Retinal pigment epithelial cell (primary cell): ENCODE data around the gene GPAT2.
"Not testable (repeated sequence)": the region's sequence is repeated elsewhere in the genome, so short reads cannot be mapped to it uniquely, and the experiment has no call there.

ENCODE experiments used
- DNase-seq: peaks from one replicate; pipeline ENCODE4 v3.0.0-alpha.2; 2010; ENCODE audit warnings: low read depth
- H3K4me3 ChIP-seq: 2 replicates; pipeline ENCODE4 v1.5.1; 2011; ENCODE audit warnings: mild to moderate bottlenecking, low read length, control low read depth, moderate library complexity
- TF ChIP-seq, protein P1 (sequence below): conservative IDR thresholded peaks from 2 replicates; pipeline ENCODE4 v1.5.1; 2011; ENCODE audit warnings: low read depth, low read length, control low read depth, inconsistent platforms

Gene GPAT2

DNA sequence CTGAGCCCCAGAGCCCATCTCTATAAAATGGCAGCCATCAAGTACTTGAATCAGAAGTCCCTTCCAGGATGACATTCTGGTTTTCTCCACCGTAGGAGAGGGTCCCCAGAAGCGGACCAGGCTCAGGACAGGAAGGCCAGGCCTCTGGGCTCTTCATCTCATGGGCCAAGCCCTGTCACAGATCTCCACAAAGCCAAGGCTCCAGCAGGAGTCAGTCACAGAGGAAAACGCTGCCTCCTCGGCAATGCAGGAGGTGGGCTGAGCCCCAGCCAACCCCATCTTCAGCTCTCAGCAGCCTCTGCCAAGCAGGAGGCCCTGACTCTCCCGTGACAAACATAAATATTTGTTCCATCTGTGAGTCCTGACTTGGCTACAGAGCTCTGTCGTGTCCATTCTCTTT is 39.4 kb upstream of the GPAT2 start:
- TF ChIP-seq, protein P1, sequence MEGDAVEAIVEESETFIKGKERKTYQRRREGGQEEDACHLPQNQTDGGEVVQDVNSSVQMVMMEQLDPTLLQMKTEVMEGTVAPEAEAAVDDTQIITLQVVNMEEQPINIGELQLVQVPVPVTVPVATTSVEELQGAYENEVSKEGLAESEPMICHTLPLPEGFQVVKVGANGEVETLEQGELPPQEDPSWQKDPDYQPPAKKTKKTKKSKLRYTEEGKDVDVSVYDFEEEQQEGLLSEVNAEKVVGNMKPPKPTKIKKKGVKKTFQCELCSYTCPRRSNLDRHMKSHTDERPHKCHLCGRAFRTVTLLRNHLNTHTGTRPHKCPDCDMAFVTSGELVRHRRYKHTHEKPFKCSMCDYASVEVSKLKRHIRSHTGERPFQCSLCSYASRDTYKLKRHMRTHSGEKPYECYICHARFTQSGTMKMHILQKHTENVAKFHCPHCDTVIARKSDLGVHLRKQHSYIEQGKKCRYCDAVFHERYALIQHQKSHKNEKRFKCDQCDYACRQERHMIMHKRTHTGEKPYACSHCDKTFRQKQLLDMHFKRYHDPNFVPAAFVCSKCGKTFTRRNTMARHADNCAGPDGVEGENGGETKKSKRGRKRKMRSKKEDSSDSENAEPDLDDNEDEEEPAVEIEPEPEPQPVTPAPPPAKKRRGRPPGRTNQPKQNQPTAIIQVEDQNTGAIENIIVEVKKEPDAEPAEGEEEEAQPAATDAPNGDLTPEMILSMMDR: no peak
- no peak overlapping the region for H3K4me3 ChIP-seq
- no peak for DNase-seq

DNA sequence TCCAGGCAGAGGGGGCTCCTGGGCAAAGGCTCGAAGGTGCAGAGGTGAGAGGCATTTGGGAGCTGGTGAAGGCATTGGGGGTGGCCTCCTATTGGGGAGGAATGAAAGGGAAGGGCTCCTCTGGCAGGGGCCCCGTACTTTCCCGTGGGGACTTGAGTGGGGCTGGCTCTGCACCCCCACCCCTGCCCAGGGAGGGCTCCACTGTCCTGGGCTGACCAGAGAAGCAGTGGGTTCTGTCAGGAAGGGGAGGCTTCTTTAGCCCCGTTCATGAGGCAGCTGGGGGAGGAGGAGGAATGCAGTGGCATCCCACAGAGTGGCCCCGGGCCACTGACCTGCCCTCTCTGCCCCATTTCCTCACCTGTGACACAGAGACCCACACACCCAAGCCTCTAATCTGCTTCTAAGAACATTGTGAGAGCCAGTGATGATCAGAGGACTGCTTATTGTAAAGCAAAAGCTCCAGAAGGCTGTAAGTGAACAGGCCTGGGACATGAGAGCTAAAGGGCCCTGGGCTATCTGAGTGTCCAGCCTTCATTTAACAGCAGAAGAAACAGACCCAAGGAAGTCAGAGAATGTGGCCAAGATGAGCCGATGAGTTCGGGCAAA is 38.6 kb upstream of the GPAT2 start:
- TF ChIP-seq, protein P1: no peak
- no peak for DNase-seq
- no peak overlapping the region for H3K4me3 ChIP-seq

DNA sequence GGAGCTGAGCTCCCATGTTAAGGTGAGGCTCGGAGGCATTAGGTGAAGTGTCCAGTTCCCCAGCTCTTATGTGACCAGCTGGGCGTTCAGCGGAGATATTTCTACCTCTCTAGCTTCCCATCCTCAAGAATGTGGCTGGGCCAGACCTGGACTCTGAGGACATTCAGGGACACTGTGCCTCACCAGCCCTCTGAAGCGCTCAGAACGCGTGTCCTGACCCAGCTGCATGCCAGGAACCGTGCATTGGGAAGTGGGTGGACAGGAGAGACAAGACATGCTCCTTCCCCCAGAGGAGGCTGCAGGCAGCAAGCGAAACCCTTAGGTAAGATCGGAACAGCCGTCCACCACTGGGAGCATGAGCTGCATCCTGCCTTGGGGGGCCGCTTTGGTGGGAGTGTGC is 38.0 kb upstream of the GPAT2 start:
- H3K4me3 ChIP-seq: no peak overlapping the region
- no peak for DNase-seq
- TF ChIP-seq, protein P1: no peak

DNA sequence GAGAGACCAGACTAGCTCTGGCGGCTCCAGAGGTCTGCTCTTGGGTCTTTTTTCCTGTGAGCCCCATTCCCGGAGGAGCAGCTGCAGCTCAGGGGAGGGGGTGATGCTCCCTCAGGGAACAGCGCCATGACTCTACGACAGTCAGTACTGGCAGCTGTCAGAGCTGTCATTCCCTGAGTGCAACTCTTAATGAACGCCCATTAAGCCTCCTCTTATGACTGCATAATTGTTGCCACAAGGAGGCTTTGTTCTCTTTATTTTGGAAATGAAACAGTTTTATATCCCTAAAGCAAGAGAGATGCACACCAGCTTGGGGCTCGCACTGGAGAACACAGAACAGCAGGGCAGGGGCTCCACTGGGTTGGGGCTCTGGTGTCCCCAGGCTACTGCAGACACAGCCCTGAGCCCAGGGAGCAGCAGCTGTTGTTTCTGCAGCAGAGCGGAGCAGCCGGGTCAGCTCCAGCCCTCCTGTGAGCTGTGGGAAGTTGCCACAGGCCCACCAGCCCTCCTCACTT is 37.3 kb upstream of the GPAT2 start:
- H3K4me3 ChIP-seq, DNase-seq: not testable (repeated sequence)

DNA sequence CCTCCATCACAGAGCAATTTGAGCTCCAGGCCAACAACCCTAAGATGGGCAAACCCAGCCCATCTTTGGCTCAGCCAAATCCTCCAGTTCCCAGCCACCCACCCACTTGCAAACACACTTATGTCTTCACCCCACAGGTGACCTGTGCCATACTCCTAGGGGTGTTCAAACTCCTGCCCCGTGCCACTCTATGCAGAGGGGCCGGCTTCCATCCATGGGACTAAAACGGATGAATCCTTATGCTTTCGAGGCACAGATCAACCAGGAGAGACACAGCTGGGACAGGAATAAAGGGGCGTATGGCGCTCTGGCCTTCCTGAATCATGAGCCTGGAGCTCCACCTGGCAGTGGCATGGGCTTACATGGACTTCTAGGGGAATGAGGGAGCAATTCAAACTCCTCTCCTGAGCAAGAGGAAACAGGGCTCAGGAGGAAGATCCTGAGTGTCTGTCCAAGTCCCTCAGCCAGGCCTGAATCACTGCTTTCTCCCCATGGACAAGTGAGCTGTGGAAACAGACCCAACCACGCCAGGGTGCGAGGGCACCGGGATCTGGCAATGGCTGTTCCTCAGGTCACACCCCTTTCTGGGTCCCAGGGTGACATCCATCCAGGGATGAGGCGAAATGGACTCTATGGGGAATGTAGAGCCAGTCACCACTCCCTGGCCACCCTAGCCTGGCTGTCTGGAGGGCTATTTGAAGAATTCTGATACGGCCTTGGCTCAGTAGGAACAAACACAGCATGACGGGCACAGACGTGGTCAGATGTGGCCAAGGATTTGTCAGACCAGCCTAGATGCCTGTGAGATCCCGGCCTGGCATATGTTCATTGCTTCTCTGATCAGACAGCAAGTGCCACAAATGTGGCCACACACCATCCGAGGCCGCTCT is 36.6 kb upstream of the GPAT2 start:
- not testable (repeated sequence) for H3K4me3 ChIP-seq, DNase-seq

DNA sequence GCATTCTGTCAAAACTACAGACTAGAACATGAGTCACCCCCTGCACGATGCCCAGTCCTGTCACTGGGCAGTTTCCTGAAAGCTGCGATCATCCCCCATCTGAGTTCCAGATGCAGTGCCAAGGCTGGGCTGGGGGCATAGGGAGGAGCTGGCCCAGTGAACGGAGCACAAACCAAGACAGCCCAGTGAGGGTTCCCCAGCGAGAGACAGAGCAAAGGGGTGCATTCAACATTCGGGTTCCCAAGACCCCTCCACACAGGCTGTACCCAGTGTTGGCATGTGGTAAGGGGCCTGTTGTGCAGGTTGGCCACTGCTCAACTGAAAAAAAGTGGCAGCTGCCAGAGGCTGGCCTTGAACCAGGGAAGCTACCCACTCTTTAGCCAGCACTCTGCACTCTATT is 35.6 kb upstream of the GPAT2 start:
- not testable (repeated sequence) for H3K4me3 ChIP-seq, DNase-seq

DNA sequence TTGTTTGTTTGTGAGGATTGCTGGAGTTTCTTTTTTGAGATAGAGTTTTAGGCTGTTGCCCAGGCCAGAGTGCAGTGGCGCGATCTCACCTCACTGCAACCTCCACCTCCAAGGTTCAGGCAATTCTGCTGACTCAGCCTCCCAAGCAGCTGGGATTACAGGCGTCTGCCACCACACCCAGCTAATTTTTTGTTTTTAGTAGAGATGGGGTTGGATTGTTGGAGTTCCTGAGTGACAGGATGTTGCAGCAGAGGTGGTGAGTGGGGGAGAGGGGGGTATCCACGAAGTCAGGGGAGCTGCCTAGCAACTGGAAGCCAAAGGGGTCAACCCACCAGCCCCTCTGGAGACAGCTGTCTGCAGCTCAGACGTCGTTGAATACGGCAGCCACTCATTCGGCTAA is 35.2 kb upstream of the GPAT2 start:
- H3K4me3 ChIP-seq, DNase-seq: not testable (repeated sequence)

DNA sequence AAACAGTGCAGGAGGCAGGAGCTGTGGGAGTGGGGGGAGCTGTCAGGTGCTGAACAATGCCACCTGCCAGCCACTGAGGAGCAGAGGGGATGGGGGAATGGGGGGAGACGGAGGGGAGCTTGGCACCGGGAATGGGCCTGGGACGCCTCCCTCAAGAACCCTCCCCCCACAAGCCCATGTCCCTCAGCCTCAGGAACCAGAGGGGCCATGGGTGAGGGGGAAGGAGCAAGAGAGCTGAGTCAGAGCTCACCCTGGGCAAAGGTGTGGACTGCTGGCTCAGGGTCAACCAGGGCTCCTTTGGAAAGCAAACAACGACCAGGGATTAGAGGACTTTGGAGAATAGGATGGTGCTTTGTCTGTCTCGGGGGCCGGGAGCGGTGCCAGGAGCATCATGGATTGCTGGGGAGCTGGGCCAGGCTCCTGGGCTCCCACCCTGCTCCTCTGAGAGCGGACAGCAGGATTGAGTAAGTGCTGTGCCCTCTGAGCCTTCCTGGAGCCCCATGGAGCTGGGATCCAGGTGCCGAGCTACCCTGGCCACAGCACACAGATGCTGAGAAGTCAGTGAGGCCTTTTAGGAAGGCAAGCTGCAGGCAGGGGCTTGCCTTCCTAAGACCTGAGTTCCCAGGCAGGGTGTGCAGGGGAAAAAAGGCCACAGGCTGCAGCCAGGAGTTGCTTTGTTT is 33.3 kb upstream of the GPAT2 start:
- not testable (repeated sequence) for DNase-seq, H3K4me3 ChIP-seq

DNA sequence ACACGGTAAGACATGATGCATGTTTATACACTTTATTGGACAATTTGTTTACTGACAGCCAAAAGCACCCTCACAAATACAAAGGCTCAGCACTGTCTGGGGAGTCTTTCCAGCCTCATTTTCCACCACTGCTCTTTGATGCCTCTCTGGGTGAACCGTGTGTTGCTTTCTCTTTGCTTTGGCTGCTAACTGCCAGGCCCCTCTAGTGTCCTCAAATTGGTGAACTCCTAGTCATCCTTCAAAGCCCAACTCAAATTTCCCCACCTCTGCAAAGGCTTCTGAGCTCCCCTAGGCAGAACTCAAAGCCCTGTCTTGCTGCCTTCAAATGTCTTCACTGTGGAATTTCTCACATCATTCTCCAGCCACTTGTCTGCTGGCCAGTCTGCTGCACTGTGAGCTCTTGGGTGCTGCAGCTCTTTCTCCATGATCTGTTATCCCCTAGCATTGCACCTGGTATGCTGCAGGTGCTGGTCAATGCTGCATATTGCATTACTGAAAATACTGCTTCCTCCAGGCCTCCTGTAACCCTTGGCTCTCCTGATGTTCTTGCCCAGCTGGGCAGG is 32.5 kb upstream of the GPAT2 start:
- DNase-seq: not testable (repeated sequence)

DNA sequence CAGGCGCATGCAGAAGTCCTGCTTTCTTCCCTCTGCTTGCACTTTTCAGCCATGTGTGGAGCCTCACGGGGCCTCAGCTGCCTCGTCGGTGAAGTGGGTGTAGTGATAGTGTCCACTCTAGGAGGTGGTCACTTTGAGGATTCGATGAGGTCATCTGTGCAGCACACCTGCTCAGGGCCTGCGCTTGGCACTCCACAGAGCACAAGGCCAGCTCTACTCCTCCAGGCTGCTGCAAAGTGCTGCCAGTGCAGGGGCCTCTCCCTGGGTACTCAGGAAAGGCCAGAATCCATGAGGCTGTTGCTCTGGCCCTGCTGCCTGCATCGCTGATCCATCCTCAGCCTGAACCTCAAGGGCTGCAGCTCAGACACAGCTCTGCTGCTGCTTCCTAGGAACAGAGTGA is 31.8 kb upstream of the GPAT2 start:
- H3K4me3 ChIP-seq, DNase-seq: not testable (repeated sequence)

More for the DNA sequence above, 32.5 kb upstream of the GPAT2 start:
- H3K4me3 ChIP-seq: not testable (repeated sequence)

DNA sequence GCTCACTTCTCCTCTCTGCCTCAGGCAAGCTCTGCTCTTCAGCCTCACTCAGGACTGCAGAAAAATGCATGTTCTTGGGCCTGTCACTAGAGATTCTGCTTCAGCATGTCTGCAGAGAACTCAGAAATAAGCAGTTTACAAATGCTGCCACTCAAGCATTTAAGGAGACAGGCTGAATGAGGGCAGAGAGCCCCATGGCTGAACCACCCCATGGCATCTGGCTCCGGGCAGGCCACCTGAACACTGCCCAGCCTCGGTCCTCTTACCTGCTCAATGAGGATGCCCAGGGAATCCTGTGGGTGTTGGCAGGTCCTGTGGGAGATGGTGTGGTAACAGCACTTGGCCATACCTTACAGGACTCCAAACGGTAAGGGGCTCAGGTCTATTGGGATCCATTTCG is 31.2 kb upstream of the GPAT2 start:
- not testable (repeated sequence) for H3K4me3 ChIP-seq, DNase-seq
